ENCODE measurements around the gene TMEM53.

TMEM53 gene

DNA sequence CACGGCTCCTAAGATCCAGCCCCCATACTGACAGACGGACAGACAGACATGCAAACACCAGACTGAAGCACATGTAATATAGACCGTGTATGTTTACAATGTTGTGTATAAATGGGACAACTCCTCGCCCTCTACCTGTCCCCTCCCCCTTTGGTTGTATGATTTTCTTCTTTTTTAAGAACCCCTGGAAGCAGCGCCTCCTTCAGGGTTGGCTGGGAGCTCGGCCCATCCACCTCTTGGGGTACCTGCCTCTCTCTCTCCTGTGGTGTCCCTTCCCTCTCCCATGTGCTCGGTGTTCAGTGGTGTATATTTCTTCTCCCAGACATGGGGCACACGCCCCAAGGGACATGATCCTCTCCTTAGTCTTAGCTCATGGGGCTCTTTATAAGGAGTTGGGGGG lies 23.2 kb downstream of the TMEM53 start:
- TF ChIP-seq, protein P1, sequence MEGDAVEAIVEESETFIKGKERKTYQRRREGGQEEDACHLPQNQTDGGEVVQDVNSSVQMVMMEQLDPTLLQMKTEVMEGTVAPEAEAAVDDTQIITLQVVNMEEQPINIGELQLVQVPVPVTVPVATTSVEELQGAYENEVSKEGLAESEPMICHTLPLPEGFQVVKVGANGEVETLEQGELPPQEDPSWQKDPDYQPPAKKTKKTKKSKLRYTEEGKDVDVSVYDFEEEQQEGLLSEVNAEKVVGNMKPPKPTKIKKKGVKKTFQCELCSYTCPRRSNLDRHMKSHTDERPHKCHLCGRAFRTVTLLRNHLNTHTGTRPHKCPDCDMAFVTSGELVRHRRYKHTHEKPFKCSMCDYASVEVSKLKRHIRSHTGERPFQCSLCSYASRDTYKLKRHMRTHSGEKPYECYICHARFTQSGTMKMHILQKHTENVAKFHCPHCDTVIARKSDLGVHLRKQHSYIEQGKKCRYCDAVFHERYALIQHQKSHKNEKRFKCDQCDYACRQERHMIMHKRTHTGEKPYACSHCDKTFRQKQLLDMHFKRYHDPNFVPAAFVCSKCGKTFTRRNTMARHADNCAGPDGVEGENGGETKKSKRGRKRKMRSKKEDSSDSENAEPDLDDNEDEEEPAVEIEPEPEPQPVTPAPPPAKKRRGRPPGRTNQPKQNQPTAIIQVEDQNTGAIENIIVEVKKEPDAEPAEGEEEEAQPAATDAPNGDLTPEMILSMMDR (IDR thresholded peaks at IDR 0.05; ENCODE audit: low read depth, low read length): no peak
- no peak overlapping the region for H3K27ac ChIP-seq
- H3K9me3 ChIP-seq (ENCODE audit: severe bottlenecking): no peaks in the 10 kb centered on the region
- H3K4me3 ChIP-seq (ENCODE audit: low read depth, low read length): no peak overlapping the region
- peaks cover 54% of the 10 kb centered on the region for H3K36me3 ChIP-seq
- DNase-seq: no peak
- H3K27me3 ChIP-seq (ENCODE audit: insufficient read depth, low read depth, severe bottlenecking): no peaks in the 10 kb centered on the region

GRCh38 chr1:44650159-44650831 lies 24.0 kb downstream of the TMEM53 start:
- Histone ChIP-seq H3K4me3 (ENCODE audit: low read depth, low read length) (no peak overlapping the region), H3K27me3 (ENCODE audit: insufficient read depth, low read depth, severe bottlenecking) (no peaks in the 10 kb centered on the region), H3K27ac (peak overlapping the region; percentile 92), H3K9me3 (ENCODE audit: severe bottlenecking) (no peaks in the 10 kb centered on the region), H3K36me3 (peaks cover 62% of the 10 kb centered on the region)
- TF ChIP-seq, protein P1 (IDR thresholded peaks at IDR 0.05; ENCODE audit: low read depth, low read length): no peak
- peak; percentile 83 for DNase-seq

DNA sequence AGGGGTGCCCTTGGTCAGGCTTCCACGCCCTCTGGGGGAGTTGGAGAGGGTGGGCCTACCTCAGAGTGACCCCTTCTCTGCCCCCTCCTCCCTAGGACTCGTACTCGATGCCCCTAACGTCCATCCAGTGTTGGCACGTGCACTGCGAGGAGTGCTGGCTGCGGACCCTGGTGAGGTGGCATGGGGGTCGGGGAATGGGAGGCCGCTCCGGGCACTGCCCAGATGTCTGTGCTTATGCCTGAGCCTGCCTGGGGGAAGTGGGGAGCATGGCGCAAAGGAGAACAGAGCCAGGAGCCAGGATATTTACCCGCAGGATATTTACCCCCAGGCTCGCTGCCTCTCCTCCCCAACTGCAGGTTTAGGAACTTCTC lies 24.5 kb downstream of the TMEM53 start:
- H3K27ac ChIP-seq: peak overlapping the region; percentile 92
- DNase-seq: no peak
- H3K9me3 ChIP-seq (ENCODE audit: severe bottlenecking): no peaks in the 10 kb centered on the region
- H3K27me3 ChIP-seq (ENCODE audit: insufficient read depth, low read depth, severe bottlenecking): no peaks in the 10 kb centered on the region
- no peak overlapping the region for H3K4me3 ChIP-seq (ENCODE audit: low read depth, low read length)
- TF ChIP-seq, protein P1 (IDR thresholded peaks at IDR 0.05; ENCODE audit: low read depth, low read length): no peak
- H3K36me3 ChIP-seq: peaks cover 67% of the 10 kb centered on the region

- no peaks in the 10 kb centered on the region for H3K9me3 ChIP-seq (ENCODE audit: severe bottlenecking)
- no peak overlapping the region for H3K4me3 ChIP-seq (ENCODE audit: low read depth, low read length)
- no peak overlapping the region; the same call in 1 of the 2 replicates for H3K27ac ChIP-seq
- H3K27me3 ChIP-seq (ENCODE audit: insufficient read depth, low read depth, severe bottlenecking): no peaks in the 10 kb centered on the region
- DNase-seq: no peak
- peaks cover 78% of the 10 kb centered on the region for H3K36me3 ChIP-seq
- TF ChIP-seq, protein P1 (IDR thresholded peaks at IDR 0.05; ENCODE audit: low read depth, low read length): no peak
Measured at GRCh38 chr1:44648529-44649250, 25.6 kb downstream of the TMEM53 start.

- TF ChIP-seq, protein P1 (IDR thresholded peaks at IDR 0.05; ENCODE audit: low read depth, low read length): no peak
- Histone ChIP-seq H3K4me3 (ENCODE audit: low read depth, low read length) (no peak overlapping the region), H3K9me3 (ENCODE audit: severe bottlenecking) (no peaks in the 10 kb centered on the region), H3K27me3 (ENCODE audit: insufficient read depth, low read depth, severe bottlenecking) (no peaks in the 10 kb centered on the region), H3K27ac (peak overlapping the region; percentile 6; the same call in 1 of the 2 replicates), H3K36me3 (peaks cover 78% of the 10 kb centered on the region)
- DNase-seq: no peak
Measured at GRCh38 chr1:44647896-44648295, 26.4 kb downstream of the TMEM53 start.

Data from WERI-Rb-1 (cell line).